Liver (tissue), 9 donors: ENCODE measurements around the gene ANXA11. TPM values are rescaled to one million over a fixed set of nuclear protein-coding genes. Genes with fewer than 3 reads are reported as not detected.
"Not testable (repeated sequence)": the region's sequence is repeated elsewhere in the genome, so short reads cannot be mapped to it uniquely, and the experiment has no call there.

Source experiments
- DNase-seq: peaks from one replicate; pipeline ENCODE4 v3.0.0-alpha.2; 2017; ENCODE audit warnings: low spot score
- H3K27ac ChIP-seq, 2 donors: one replicate each; pipeline ENCODE4 v1.7.0; 2013; ENCODE audit warnings: inconsistent platforms in 2 of 2, low read length in 2 of 2, control low read depth in 1 of 2, low read depth in 1 of 2, mild to moderate bottlenecking in 1 of 2
- H3K27me3 ChIP-seq, 4 donors: one replicate each; pipeline versions ENCODE4 v1.6.1 to v1.7.0; 2013; ENCODE audit warnings: low read length in 3 of 4, inconsistent platforms in 1 of 4, mild to moderate bottlenecking in 1 of 4, moderate library complexity in 1 of 4; ENCODE audit not compliant: control insufficient read depth in 4 of 4, insufficient read depth in 4 of 4
- H3K36me3 ChIP-seq, 4 donors: one replicate each; pipeline versions ENCODE4 v1.6.1 to v1.7.0; 2013; ENCODE audit warnings: low read length in 3 of 4, mild to moderate bottlenecking in 3 of 4, low read depth in 1 of 4, moderate library complexity in 1 of 4; ENCODE audit not compliant: control insufficient read depth in 4 of 4, insufficient read depth in 3 of 4
- H3K4me1 ChIP-seq, 4 donors: one replicate each; pipeline versions ENCODE4 v1.6.1 to v1.7.0; 2013; ENCODE audit warnings: low read length in 3 of 4, mild to moderate bottlenecking in 3 of 4, moderate library complexity in 1 of 4; ENCODE audit not compliant: control insufficient read depth in 4 of 4, insufficient read depth in 4 of 4
- H3K4me3 ChIP-seq, 3 donors: one replicate each; pipeline versions ENCODE4 v1.6.1 to v1.7.0; 2013; ENCODE audit warnings: low read length in 3 of 3, control low read depth in 1 of 3, low read depth in 1 of 3, mild to moderate bottlenecking in 1 of 3
- H3K9ac ChIP-seq, 2 donors: one replicate each; pipeline ENCODE4 v1.7.0; 2013; ENCODE audit warnings: low read length in 2 of 2, mild to moderate bottlenecking in 2 of 2, moderate library complexity in 2 of 2, control low read depth in 1 of 2, low read depth in 1 of 2
- H3K9me3 ChIP-seq, 4 donors: one replicate each; pipeline versions ENCODE4 v1.6.1 to v1.7.0; 2013; ENCODE audit warnings: low read length in 3 of 4; ENCODE audit not compliant: control insufficient read depth in 4 of 4
- CTCF ChIP-seq: fragments of 150-350 bp; IDR thresholded peaks from 2 replicates; pipeline ENCODE4 v1.5.1; 2017; ENCODE audit warnings: improper control_type of control experiment, low read depth, low read length; ENCODE audit not compliant: missing input control
- FOXA2 ChIP-seq: IDR thresholded peaks from 2 replicates; pipeline ENCODE4 v1.6.1; 2016; ENCODE audit warnings: antibody characterized with exemption
- HNF4A ChIP-seq, 2 donors: conservative IDR thresholded peaks; 2 replicates each; pipeline ENCODE4 v1.6.1; 2016; ENCODE audit warnings: antibody characterized with exemption in 2 of 2, mild to moderate bottlenecking in 2 of 2
- MAX ChIP-seq: IDR thresholded peaks from 2 replicates; pipeline ENCODE4 v1.6.1; 2016; ENCODE audit warnings: antibody characterized with exemption
- NR2F2 ChIP-seq: IDR thresholded peaks from 2 replicates; pipeline ENCODE4 v1.6.1; 2016; ENCODE audit warnings: antibody characterized with exemption
- RAD21 ChIP-seq, 2 donors: IDR thresholded peaks; 2 replicates each; pipeline ENCODE4 v1.6.1; 2016; ENCODE audit warnings: antibody characterized with exemption in 2 of 2, mild to moderate bottlenecking in 2 of 2
- REST ChIP-seq: IDR thresholded peaks from 2 replicates; pipeline ENCODE4 v1.6.1; 2016; ENCODE audit warnings: antibody characterized with exemption, mild to moderate bottlenecking
- RXRA ChIP-seq, 2 donors: IDR thresholded peaks; 2 replicates each; pipeline ENCODE4 v1.6.1; 2017 to 2018; ENCODE audit warnings: antibody characterized with exemption in 2 of 2, mild to moderate bottlenecking in 1 of 2
- TAF1 ChIP-seq: conservative IDR thresholded peaks from 2 replicates; pipeline ENCODE4 v1.6.1; 2016; ENCODE audit warnings: antibody characterized with exemption, mild to moderate bottlenecking
- YY1 ChIP-seq: IDR thresholded peaks from 2 replicates; pipeline ENCODE4 v1.6.1; 2016; ENCODE audit warnings: antibody characterized with exemption, mild to moderate bottlenecking
- WGBS: extraction: QIAGEN DNeasy Blood & Tissue Kit; methylation state at CpG from one replicate; pipeline ENCODE4 v1.1.7; 2013; 5-methylcytosine and 5-hydroxymethylcytosine counted together
- polyA plus RNA-seq, 2 donors: library from polyadenylated mRNA; stranded (reverse) in 1 of 2; unstranded in 1 of 2; fragments of 200-250 nt in 1 of 2; fragments of >200 nt in 1 of 2; fragmentation: Nextera tagmentation in 1 of 2; extraction: Ambion mirVana in 1 of 2; gene quantifications; one replicate each; pipeline versions ENCODE4 v1.2.1 to v1.2.3, GENCODE V29; 2013 to 2015
- total RNA-seq, 2 donors: library from RNA; depleted of rRNA; stranded (reverse); fragments of >200 nt; gene quantifications; one replicate each; pipeline ENCODE4 v1.2.3, GENCODE V29; 2014
- donor health status: healthy.
- donor health status: healthy.
- donor health status: healthy.
- donor health status: healthy.
- donor health status: healthy.

The ANXA11 gene
- total RNA-seq (10 to 100 TPM; 14.0 to 20.9 TPM), polyA plus RNA-seq (10 to 100 TPM; 28.8 to 40.4 TPM)

DNA sequence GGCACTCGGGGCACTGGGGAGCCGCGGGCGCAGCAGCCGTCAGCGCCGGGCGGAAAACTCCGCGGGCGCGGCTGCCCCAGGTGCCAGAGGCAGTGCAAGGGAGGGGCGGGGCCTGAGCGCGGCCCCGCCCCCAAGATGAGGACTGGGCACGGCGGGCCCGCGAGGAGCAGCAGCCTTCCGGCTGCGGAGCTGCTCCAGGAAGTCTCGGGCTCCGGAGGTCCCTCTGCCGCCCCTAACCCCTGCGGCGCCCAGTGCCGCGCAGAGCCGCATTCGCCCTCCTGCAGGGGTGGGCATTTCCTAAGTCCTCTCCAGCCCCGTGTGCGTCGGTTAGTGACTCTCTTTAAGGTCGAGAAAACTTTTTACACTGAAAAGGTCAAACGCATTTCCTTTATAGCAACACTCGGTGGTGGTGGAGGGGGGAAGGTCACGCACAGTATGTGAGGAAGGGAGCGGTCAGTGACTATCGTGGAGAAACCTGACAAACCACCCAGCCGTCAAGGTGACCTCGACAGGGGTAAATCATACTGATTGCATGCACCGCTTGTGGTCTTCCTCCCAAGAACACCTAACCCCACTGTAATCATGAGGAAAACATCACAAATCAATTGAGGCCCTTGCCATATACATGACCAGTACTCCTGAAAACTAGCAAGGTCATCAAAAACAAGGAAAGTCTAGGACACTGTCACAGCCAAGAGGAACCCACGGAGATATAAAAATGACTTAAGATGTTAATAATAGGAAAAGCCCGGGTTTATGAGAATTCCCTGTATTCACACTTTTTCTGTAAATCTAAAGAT, at the start of gene ANXA11:
TSS of gene ANXA11 (minus strand) at position 61 of the 800 bp plus-strand sequence. CDS start 32,676 bp downstream, outside the sequence.
- no peaks in the 10 kb centered on the region for H3K9me3 ChIP-seq
- H3K27ac ChIP-seq, result peak within 1 kb of the TSS; percentile 90 to 95
- H3K27me3 ChIP-seq, result no peaks in the 10 kb centered on the region
- H3K9ac ChIP-seq, result peak within 1 kb of the TSS; percentile 61 to 79
- WGBS, result 5% methylated on average over 45 of the region's 45 CpGs
- H3K4me3 ChIP-seq, result peak within 1 kb of the TSS; percentile 70 to 88 (median 73)
- peaks cover 8 to 47% (median 30%) of the 10 kb centered on the region in 4 donors for H3K4me1 ChIP-seq
- peak; percentile 81 for DNase-seq
- TF ChIP-seq CTCF (peak; percentile 2), FOXA2 (no peak), RXRA (IDR thresholded peaks at IDR 0.05) (peak in 1 of 2 donors; percentile 18), YY1 (peak; percentile 77), NR2F2 (peak; percentile 75), HNF4A (conservative IDR thresholded peaks at IDR 0.05) (no peak), TAF1 (peak; percentile 62), RAD21 (IDR thresholded peaks at IDR 0.05) (peak in 1 of 2 donors; percentile 4), REST (peak; percentile 80), MAX (no peak)
- no peaks in the 10 kb centered on the region for H3K36me3 ChIP-seq

DNA sequence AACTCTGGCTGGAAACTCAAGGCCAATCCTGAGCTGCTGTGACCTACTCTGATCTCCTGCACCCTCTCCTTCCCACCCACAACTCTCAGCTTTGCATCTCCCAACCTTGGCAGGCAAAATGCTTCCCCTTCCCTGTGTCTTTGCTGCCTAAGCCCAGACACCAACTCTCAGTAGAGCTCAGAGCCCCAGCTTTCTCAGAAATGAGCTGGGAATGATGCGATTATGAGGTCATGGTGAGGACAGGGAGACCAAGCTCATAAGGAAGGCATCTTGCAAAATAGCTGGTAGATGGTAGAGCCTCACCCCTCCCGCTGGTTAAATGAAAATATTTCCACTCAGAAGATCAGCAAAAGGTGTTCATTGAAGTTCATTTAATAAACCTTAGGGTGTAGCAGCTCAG, 49.4 kb upstream of the ANXA11 start:
- H3K36me3 ChIP-seq, H3K4me1 ChIP-seq, H3K27ac ChIP-seq, H3K9me3 ChIP-seq, DNase-seq, H3K4me3 ChIP-seq, H3K27me3 ChIP-seq, H3K9ac ChIP-seq: not testable (repeated sequence)
- no CpG with 5 or more reads among the region's 2 CpGs for WGBS

DNA sequence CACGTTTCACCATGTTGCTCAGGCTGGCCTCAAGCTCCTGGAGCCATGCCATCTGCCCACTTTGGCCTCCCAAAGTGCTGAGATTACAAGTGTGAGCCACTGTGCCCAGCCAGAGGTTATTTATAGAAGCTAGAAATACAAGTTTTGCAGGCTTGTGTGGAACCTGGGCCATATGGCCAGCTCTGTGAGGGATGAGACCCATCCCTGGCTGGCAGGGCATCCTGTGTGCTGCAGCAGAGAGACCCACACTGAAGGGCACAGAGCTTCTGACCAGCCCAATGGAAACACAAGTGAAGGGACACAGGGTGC, 48.6 kb upstream of the ANXA11 start:
- H3K9ac ChIP-seq, H3K27ac ChIP-seq, DNase-seq, H3K4me3 ChIP-seq, H3K9me3 ChIP-seq, H3K27me3 ChIP-seq, H3K4me1 ChIP-seq, H3K36me3 ChIP-seq: not testable (repeated sequence)
- WGBS, result 53% methylated on average over 1 of the region's 1 CpG
